HepG2 (cell line): ENCODE data around the gene MRPL58. TPM values are rescaled to one million over a fixed set of nuclear protein-coding genes. Genes with fewer than 3 reads are reported as not detected.

Experiments
- ATF6 ChIP-seq: sonication (generic); formaldehyde crosslinking; conservative IDR thresholded peaks from 2 replicates; pipeline ENCODE4 v1.4.0; 2020; ENCODE audit warnings: missing genetic modification reagents
- CBFB ChIP-seq: sonication (generic); formaldehyde crosslinking; IDR thresholded peaks from 2 replicates; pipeline ENCODE4 v1.4.0; 2020; ENCODE audit warnings: missing genetic modification reagents
- HOXA7 ChIP-seq: sonication (generic); formaldehyde crosslinking; IDR thresholded peaks from 2 replicates; pipeline ENCODE4 v1.8.1; 2022; ENCODE audit warnings: mild to moderate bottlenecking, missing genetic modification reagents, moderate library complexity
- JARID2 ChIP-seq: sonication (generic); formaldehyde crosslinking; IDR thresholded peaks from 2 replicates; pipeline ENCODE4 v1.8.1; 2023; ENCODE audit warnings: missing genetic modification reagents, inconsistent platforms; ENCODE audit not compliant: insufficient replicate concordance
- KDM3A ChIP-seq: IDR thresholded peaks from 2 replicates; pipeline ENCODE4 v1.6.1; 2018; ENCODE audit warnings: low read depth, missing compliant biosample characterization
- MAFF ChIP-seq: IDR thresholded peaks from 2 replicates; pipeline ENCODE4 v1.6.1; 2011; ENCODE audit warnings: low read depth, low read length, improper control_type of control experiment
- MTA3 ChIP-seq: sonication (generic); formaldehyde crosslinking; IDR thresholded peaks from 2 replicates; pipeline ENCODE4 v1.4.0; 2020; ENCODE audit warnings: missing genetic modification reagents
- MTERF4 ChIP-seq: sonication (generic); formaldehyde crosslinking; IDR thresholded peaks from 2 replicates; pipeline ENCODE4 v1.8.0; 2023; ENCODE audit warnings: mild to moderate bottlenecking, missing genetic modification reagents
- RFX3 ChIP-seq: IDR thresholded peaks from 2 replicates; pipeline ENCODE4 v1.6.1; 2016; ENCODE audit warnings: missing biosample characterization, missing genetic modification reagents
- SOX13 ChIP-seq, 3 experiments: fragments of 450-650 bp in 1 of 3; sonication (generic) in 1 of 3; formaldehyde crosslinking in 1 of 3; IDR thresholded peaks in 2 of 3; conservative IDR thresholded peaks in 1 of 3; 2 replicates each; pipeline versions ENCODE4 v1.5.0 to v1.6.1; 2016 to 2020; ENCODE audit warnings: antibody characterized with exemption in 1 of 3, mild to moderate bottlenecking in 1 of 3, missing compliant biosample characterization in 1 of 3, missing genetic modification reagents in 1 of 3, moderate library complexity in 1 of 3
- SP140L ChIP-seq: sonication (generic); formaldehyde crosslinking; IDR thresholded peaks from 2 replicates; pipeline ENCODE4 v1.4.0; 2020; ENCODE audit warnings: missing genetic modification reagents, borderline replicate concordance
- TRIM24 ChIP-seq: sonication (generic); formaldehyde crosslinking; IDR thresholded peaks from 2 replicates; pipeline ENCODE4 v1.8.0; 2022; ENCODE audit warnings: mild to moderate bottlenecking, missing genetic modification reagents
- ZFP36 ChIP-seq: fragments of 150-350 bp; IDR thresholded peaks from 2 replicates; pipeline ENCODE4 v1.6.1; 2018; ENCODE audit warnings: borderline replicate concordance, low read length, low read depth; ENCODE audit not compliant: partially characterized antibody
- ZNF350 ChIP-seq: sonication (generic); formaldehyde crosslinking; IDR thresholded peaks from 2 replicates; pipeline ENCODE4 v1.4.0; 2020; ENCODE audit warnings: mild to moderate bottlenecking, low read depth, missing genetic modification reagents, borderline replicate concordance
- ZNF674 ChIP-seq: sonication (generic); formaldehyde crosslinking; IDR thresholded peaks from 2 replicates; pipeline ENCODE4 v1.5.0; 2020; ENCODE audit warnings: low read depth, mild to moderate bottlenecking, missing genetic modification reagents
- polyA plus RNA-seq, 8 experiments: library from polyadenylated mRNA; depleted of rRNA in 3 of 8; stranded (reverse) in 7 of 8; unstranded in 1 of 8; fragments of >200 nt; fragmentation: Illumina TruSeq in 4 of 8; extraction: Trizol in 4 of 8; gene quantifications; 2 replicates each; pipeline versions ENCODE4 v1.2.1 to v1.2.3, GENCODE V29; 2011 to 2016; ENCODE audit warnings: low read depth in 4 of 8, missing spikeins in 1 of 8, mixed read lengths in 1 of 8; ENCODE audit not compliant: insufficient read depth in 1 of 8
- total RNA-seq, 5 experiments: library from RNA; depleted of rRNA; stranded (reverse); fragments of >200 nt; fragmentation: Illumina TruSeq; extraction: Trizol; gene quantifications; 2 replicates each; pipeline ENCODE4 v1.2.3, GENCODE V29; 2016; ENCODE audit warnings: low read depth in 1 of 5
- TF ChIP-seq, protein P1 (sequence below): sonication (generic); formaldehyde crosslinking; IDR thresholded peaks from 2 replicates; pipeline ENCODE4; 2020; ENCODE audit warnings: missing genetic modification reagents, mild to moderate bottlenecking, borderline replicate concordance
- TF ChIP-seq, protein P2 (sequence below): sonication (generic); formaldehyde crosslinking; IDR thresholded peaks from 2 replicates; pipeline ENCODE4 v1.4.0; 2020; ENCODE audit warnings: low read depth, mild to moderate bottlenecking, missing genetic modification reagents
- TF ChIP-seq, protein P3 (sequence below), 2 experiments: sonication (generic) in 1 of 2; formaldehyde crosslinking in 1 of 2; IDR thresholded peaks; 2 replicates each; pipeline versions ENCODE4 v1.4.0 to v1.6.1; 2018 to 2020; ENCODE audit warnings: missing genetic modification reagents in 2 of 2, borderline replicate concordance in 1 of 2, low read depth in 1 of 2, mild to moderate bottlenecking in 1 of 2, missing biosample characterization in 1 of 2

MRPL58 gene
- total and polyA plus RNA-seq, 2 of the 13 experiments (the other 11 are each of a cell fraction or from before 2014, with no cell fraction given): 44.9 to 68.9 TPM

GRCh38 chr17:75012346-75013091 lies at the start of gene MRPL58 (continued):
- TF ChIP-seq SP140L: peak; percentile 74; the same call in 1 of the 2 replicates
- peak; percentile 99 for TF ChIP-seq ZNF350
- no peak for TF ChIP-seq TRIM24 (CRISPR knock-in tag)
- peak; percentile 43; the same call in 1 of the 2 replicates for TF ChIP-seq ZNF674 (CRISPR knock-in tag)
- peak; percentile 79; the same call in 1 of the 2 replicates for TF ChIP-seq MTA3 (CRISPR knock-in tag)
- peak; percentile 97 for TF ChIP-seq CBFB (CRISPR knock-in tag)
- TF ChIP-seq MAFF: no peak; the same call in 1 of the 2 replicates
- TF ChIP-seq HOXA7 (CRISPR knock-in tag): no peak
- no peak for TF ChIP-seq ZFP36
- peak; percentile 35 for TF ChIP-seq SOX13 (IDR thresholded peaks at IDR 0.05)
- TF ChIP-seq SOX13 (CRISPR knock-in tag; conservative IDR thresholded peaks at IDR 0.05 in 1 of 2, IDR thresholded peaks at IDR 0.05 in 1 of 2): peak in 1 of 2 experiments; percentile 69; a peak in 2 of 4 replicates
- TF ChIP-seq ATF6 (CRISPR knock-in tag): peak; percentile 76; the same call in 1 of the 2 replicates
- TF ChIP-seq KDM3A (CRISPR knock-in tag): peak; percentile 99
- TF ChIP-seq JARID2: peak; percentile 87
- TF ChIP-seq MTERF4 (CRISPR knock-in tag): no peak; the same call in 1 of the 2 replicates
- TF ChIP-seq, protein P1, sequence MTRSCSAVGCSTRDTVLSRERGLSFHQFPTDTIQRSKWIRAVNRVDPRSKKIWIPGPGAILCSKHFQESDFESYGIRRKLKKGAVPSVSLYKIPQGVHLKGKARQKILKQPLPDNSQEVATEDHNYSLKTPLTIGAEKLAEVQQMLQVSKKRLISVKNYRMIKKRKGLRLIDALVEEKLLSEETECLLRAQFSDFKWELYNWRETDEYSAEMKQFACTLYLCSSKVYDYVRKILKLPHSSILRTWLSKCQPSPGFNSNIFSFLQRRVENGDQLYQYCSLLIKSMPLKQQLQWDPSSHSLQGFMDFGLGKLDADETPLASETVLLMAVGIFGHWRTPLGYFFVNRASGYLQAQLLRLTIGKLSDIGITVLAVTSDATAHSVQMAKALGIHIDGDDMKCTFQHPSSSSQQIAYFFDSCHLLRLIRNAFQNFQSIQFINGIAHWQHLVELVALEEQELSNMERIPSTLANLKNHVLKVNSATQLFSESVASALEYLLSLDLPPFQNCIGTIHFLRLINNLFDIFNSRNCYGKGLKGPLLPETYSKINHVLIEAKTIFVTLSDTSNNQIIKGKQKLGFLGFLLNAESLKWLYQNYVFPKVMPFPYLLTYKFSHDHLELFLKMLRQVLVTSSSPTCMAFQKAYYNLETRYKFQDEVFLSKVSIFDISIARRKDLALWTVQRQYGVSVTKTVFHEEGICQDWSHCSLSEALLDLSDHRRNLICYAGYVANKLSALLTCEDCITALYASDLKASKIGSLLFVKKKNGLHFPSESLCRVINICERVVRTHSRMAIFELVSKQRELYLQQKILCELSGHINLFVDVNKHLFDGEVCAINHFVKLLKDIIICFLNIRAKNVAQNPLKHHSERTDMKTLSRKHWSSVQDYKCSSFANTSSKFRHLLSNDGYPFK (CRISPR knock-in tag): peak; percentile 98
- peak; percentile 55; the same call in 1 of the 2 replicates for TF ChIP-seq RFX3 (CRISPR knock-in tag)
- TF ChIP-seq, protein P2, sequence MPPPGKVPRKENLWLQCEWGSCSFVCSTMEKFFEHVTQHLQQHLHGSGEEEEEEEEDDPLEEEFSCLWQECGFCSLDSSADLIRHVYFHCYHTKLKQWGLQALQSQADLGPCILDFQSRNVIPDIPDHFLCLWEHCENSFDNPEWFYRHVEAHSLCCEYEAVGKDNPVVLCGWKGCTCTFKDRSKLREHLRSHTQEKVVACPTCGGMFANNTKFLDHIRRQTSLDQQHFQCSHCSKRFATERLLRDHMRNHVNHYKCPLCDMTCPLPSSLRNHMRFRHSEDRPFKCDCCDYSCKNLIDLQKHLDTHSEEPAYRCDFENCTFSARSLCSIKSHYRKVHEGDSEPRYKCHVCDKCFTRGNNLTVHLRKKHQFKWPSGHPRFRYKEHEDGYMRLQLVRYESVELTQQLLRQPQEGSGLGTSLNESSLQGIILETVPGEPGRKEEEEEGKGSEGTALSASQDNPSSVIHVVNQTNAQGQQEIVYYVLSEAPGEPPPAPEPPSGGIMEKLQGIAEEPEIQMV: peak; percentile 93
- TF ChIP-seq, protein P3, sequence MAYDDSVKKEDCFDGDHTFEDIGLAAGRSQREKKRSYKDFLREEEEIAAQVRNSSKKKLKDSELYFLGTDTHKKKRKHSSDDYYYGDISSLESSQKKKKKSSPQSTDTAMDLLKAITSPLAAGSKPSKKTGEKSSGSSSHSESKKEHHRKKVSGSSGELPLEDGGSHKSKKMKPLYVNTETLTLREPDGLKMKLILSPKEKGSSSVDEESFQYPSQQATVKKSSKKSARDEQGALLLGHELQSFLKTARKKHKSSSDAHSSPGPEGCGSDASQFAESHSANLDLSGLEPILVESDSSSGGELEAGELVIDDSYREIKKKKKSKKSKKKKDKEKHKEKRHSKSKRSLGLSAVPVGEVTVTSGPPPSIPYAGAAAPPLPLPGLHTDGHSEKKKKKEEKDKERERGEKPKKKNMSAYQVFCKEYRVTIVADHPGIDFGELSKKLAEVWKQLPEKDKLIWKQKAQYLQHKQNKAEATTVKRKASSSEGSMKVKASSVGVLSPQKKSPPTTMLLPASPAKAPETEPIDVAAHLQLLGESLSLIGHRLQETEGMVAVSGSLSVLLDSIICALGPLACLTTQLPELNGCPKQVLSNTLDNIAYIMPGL (CRISPR knock-in tag; IDR thresholded peaks at IDR 0.05; ENCODE audit: borderline replicate concordance in 1 of 2, low read depth in 1 of 2): peak; percentile 99
